Measurements from ENCODE around the gene GTF3C1.

- TF ChIP-seq CTCF (conservative IDR thresholded peaks at IDR 0.05) (no peak), ZFX (IDR thresholded peaks at IDR 0.05) (no peak)
Observed at GRCh38 chr16:27436065-27436464, 113.6 kb downstream of the GTF3C1 start.

Data from C4-2B (cell line).